ENCODE results near the gene LMNTD2. TPM values are rescaled to one million over a fixed set of nuclear protein-coding genes. Genes with fewer than 3 reads are reported as not detected.
"Not testable (repeated sequence)": the region's sequence is repeated elsewhere in the genome, so short reads cannot be mapped to it uniquely, and the experiment has no call there.

The LMNTD2 gene
- total RNA-seq, 4 donors from 2014 or later, result 1.3 to 5.9 (median 3.2) TPM

DNA sequence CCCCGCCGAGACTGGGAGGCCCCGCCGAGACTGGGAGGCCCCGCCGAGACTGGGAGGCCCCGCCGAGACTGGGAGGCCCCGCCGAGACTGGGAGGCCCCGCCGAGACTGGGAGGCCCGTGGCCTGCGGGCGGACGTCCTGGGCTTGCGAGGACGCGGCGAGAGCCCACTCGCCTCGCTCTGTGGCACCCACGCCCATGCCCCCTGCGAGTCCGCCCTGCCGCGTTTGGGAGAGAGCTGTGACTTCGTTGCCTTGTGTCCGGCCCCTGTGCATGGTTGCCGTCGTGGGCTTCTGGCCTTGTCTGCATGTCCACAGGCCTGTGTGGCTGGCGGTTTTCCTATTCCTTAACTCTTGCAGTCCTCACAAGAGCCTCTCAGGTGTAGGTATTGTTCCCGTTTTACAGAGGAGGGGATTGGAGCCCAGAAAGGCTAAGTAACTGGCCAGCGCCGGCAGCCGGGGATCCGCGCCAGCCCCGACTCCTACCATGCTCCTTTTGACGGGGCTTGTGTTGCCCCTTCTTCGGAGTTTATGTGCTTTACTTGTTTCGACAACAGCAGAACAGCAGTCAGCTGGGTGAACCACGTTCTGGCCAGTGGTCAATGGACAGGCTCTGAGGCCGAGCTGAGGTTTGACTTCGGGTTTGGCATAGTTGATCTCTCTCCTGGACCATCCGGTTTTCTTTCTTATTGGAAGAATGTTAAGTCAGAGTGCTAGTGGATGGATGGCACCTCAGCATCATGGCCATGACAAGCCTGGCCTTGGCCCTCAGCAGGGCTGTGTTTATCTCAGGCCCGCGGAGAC lies 16.5 kb upstream of the LMNTD2 start:
- no peak for DNase-seq (ENCODE audit: low spot score in 2 of 2)
- Histone ChIP-seq H3K27ac (peak overlapping the region; percentile 28 to 96 (median 78)), H3K9me3 (no peaks in the 10 kb centered on the region), H3K4me3 (peak overlapping the region; percentile 58 to 97 (median 88)), H3K36me3 (peaks cover 0 to 11% (median 0%) of the 10 kb centered on the region in 3 donors), H3K4me1 (peaks cover 0 to 61% (median 37%) of the 10 kb centered on the region in 4 donors), H3K27me3 (no peaks in the 10 kb centered on the region)
- WGBS, 2 donors, result 8 to 10% methylated on average over 19 to 25 of the region's 48 CpGs
- no peak for TF ChIP-seq EP300 (IDR thresholded peaks at IDR 0.05)
- TF ChIP-seq, protein P1, sequence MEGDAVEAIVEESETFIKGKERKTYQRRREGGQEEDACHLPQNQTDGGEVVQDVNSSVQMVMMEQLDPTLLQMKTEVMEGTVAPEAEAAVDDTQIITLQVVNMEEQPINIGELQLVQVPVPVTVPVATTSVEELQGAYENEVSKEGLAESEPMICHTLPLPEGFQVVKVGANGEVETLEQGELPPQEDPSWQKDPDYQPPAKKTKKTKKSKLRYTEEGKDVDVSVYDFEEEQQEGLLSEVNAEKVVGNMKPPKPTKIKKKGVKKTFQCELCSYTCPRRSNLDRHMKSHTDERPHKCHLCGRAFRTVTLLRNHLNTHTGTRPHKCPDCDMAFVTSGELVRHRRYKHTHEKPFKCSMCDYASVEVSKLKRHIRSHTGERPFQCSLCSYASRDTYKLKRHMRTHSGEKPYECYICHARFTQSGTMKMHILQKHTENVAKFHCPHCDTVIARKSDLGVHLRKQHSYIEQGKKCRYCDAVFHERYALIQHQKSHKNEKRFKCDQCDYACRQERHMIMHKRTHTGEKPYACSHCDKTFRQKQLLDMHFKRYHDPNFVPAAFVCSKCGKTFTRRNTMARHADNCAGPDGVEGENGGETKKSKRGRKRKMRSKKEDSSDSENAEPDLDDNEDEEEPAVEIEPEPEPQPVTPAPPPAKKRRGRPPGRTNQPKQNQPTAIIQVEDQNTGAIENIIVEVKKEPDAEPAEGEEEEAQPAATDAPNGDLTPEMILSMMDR (IDR thresholded peaks at IDR 0.05), result no peak

GRCh38 chr11:575996-576768 lies 15.6 kb upstream of the LMNTD2 start, which contains the start of gene PHRF1:
Gene PHRF1, plus strand, starts transcription at chr11:576470. Its CDS starts 5,043 bp downstream, at chr11:581513.
- DNase-seq (ENCODE audit: low spot score in 2 of 2), result peak; percentile 87 to 92
- Histone ChIP-seq H3K27me3 (no peaks in the 10 kb centered on the region), H3K27ac (peak within 1 kb of the TSS; percentile 81 to 96 (median 86)), H3K9me3 (no peaks in the 10 kb centered on the region), H3K36me3 (peaks cover 0 to 4% (median 0%) of the 10 kb centered on the region in 3 donors), H3K4me1 (peaks cover 0 to 55% (median 37%) of the 10 kb centered on the region in 4 donors), H3K4me3 (peak within 1 kb of the TSS; percentile 58 to 97 (median 88))
- 0 to 1% methylated on average over 15 to 26 of the region's 99 CpGs for WGBS, 2 donors
- TF ChIP-seq POLR2A (IDR thresholded peaks at IDR 0.05), result peak; percentile 42 to 76
- peak; percentile 85 to 90 for TF ChIP-seq EP300 (IDR thresholded peaks at IDR 0.05)
- TF ChIP-seq, protein P1 (IDR thresholded peaks at IDR 0.05), result peak in 2 of 5 experiments; percentile 37 to 67

DNA sequence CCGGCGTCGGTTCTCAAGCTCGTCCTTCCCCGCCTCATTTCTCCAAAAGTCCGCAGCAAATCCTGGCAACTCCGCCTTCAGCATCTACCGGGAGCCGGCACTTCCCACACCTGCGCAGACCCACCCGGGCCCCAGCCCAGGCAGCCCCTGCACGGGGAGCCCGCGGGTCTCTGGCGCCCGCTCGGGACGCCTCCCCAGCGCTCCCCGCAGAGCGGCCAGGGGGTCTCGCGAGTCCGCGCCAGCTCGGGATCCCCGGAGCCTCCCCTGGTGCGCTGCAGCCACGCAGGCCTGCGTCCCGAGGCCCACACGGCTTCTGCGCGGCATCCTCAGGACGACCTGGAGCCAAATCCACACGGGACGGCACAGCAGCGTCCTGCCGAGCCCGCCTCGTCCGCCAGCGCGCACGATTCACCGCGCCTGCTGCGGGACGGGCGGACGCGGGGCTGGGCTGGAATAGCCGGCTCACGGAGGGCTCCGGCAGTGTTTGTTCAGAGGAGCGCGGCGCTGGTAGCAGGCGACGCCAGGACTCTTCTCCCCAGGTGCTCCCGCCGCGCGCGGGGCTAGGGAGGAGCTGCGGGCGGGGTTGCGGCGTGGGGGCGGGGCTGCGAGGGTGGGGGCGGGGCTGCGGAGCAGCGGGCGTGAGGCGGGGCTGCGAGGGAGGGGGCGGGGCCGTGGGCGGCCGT lies 14.9 kb upstream of the LMNTD2 start:
- Histone ChIP-seq H3K4me3 (peak overlapping the region; percentile 43 to 96 (median 81)), H3K27me3 (no peaks in the 10 kb centered on the region), H3K4me1 (peaks cover 0 to 50% (median 36%) of the 10 kb centered on the region in 4 donors), H3K36me3 (peaks cover 0 to 4% (median 0%) of the 10 kb centered on the region in 3 donors), H3K27ac (peak overlapping the region; percentile 21 to 85 (median 70)), H3K9me3 (no peaks in the 10 kb centered on the region)
- 2 to 3% methylated on average over 11 to 44 of the region's 81 CpGs for WGBS, 2 donors
- no peak for DNase-seq (ENCODE audit: low spot score in 2 of 2)
- TF ChIP-seq, protein P1 (IDR thresholded peaks at IDR 0.05), result no peak
- TF ChIP-seq POLR2A (IDR thresholded peaks at IDR 0.05), result peak in 1 of 2 donors; percentile 36

- 28 to 30% methylated on average over 25 of the region's 25 CpGs for WGBS, 2 donors
- no peaks in the 10 kb centered on the region for H3K27me3 ChIP-seq
- H3K4me1 ChIP-seq, result peaks cover 0 to 43% (median 32%) of the 10 kb centered on the region in 4 donors
- TF ChIP-seq EP300 (IDR thresholded peaks at IDR 0.05), result no peak
- TF ChIP-seq, protein P1 (IDR thresholded peaks at IDR 0.05), result no peak
- TF ChIP-seq POLR2A (IDR thresholded peaks at IDR 0.05), result no peak
- no peaks in the 10 kb centered on the region for H3K9me3 ChIP-seq
- H3K36me3 ChIP-seq, result peaks cover 0 to 4% (median 0%) of the 10 kb centered on the region in 3 donors
- peak overlapping the region in 2 of 4 donors; percentile 74 to 85 for H3K27ac ChIP-seq
- H3K4me3 ChIP-seq, result peak overlapping the region; percentile 43 to 96 (median 81)
- DNase-seq (ENCODE audit: low spot score in 2 of 2), result no peak
Observed at GRCh38 chr11:574632-575312, 14.2 kb upstream of the LMNTD2 start.

GRCh38 chr11:574031-574570 lies 13.6 kb upstream of the LMNTD2 start:
- peaks cover 0 to 43% (median 31%) of the 10 kb centered on the region in 4 donors for H3K4me1 ChIP-seq
- DNase-seq (ENCODE audit: low spot score in 2 of 2); H3K4me3 ChIP-seq; H3K36me3 ChIP-seq; H3K9me3 ChIP-seq; H3K27me3 ChIP-seq: not testable (repeated sequence)
- WGBS, 2 donors, result 55 to 57% methylated on average over 13 to 14 of the region's 14 CpGs
- peak overlapping the region in 2 of 4 donors; percentile 69 to 85 for H3K27ac ChIP-seq

Measured in tibial nerve (tissue), 4 donors.